Muscle of leg (tissue), 16 donors: Measurements from ENCODE around the gene FAM117A. TPM values are rescaled to one million over a fixed set of nuclear protein-coding genes. Genes with fewer than 3 reads are reported as not detected.

Experiments
- DNase-seq: peaks from one replicate; pipeline ENCODE4 v3.0.0; 2013
- H3K27ac ChIP-seq: one replicate; pipeline ENCODE4 v1.5.1; 2013; ENCODE audit warnings: mild to moderate bottlenecking, low read length, control low read depth
- H3K27me3 ChIP-seq: one replicate; pipeline ENCODE4 v1.6.1; 2013; ENCODE audit warnings: low read length; ENCODE audit not compliant: control insufficient read depth, insufficient read depth
- H3K36me3 ChIP-seq: one replicate; pipeline ENCODE4 v1.6.1; 2013; ENCODE audit warnings: low read length; ENCODE audit not compliant: control insufficient read depth, insufficient read depth
- H3K4me1 ChIP-seq: one replicate; pipeline ENCODE4 v1.6.1; 2013; ENCODE audit warnings: low read length; ENCODE audit not compliant: control insufficient read depth, insufficient read depth
- H3K4me3 ChIP-seq: one replicate; pipeline ENCODE4 v1.5.1; 2013; ENCODE audit warnings: low read length, control low read depth
- H3K9me3 ChIP-seq: replicated peaks from 2 replicates; pipeline ENCODE4 v1.6.1; 2013; ENCODE audit warnings: low read depth, low read length; ENCODE audit not compliant: control insufficient read depth
- WGBS: methylation state at CpG from one replicate; pipeline ENCODE4 v1.1.5; 2013; ENCODE audit warnings: missing lambda C conversion rate; ENCODE audit not compliant: insufficient coverage; 5-methylcytosine and 5-hydroxymethylcytosine counted together
- long read RNA-seq, 11 donors: transcript quantifications; one replicate each; lab custom pipeline, GENCODE V29; 2026
- polyA plus RNA-seq, 8 donors: library from polyadenylated mRNA; unstranded; fragments of 120-200 nt; gene quantifications; one replicate each; pipeline versions ENCODE4 v1.2.1 to v1.2.3, GENCODE V29; 2013; ENCODE audit warnings: inconsistent platforms in 1 of 8, low replicate concordance in 1 of 8; ENCODE audit not compliant: insufficient read length in 8 of 8, insufficient read depth in 1 of 8
- total RNA-seq: library from RNA; stranded (reverse); fragments of 120-200 nt; gene quantifications from one replicate; pipeline ENCODE4 v1.2.4, GENCODE V29; 2013

FAM117A gene
- total RNA-seq (9.8 TPM), polyA plus RNA-seq (10 to 100 TPM; 15.8 to 23.6 (median 17.7) TPM)
- long read RNA-seq, donor 1, partial matches to known transcripts, result 0 of 1 reads
- long read RNA-seq, donor 1, other reads (novel, unspliced or antisense), result 0 of 1 reads
- long read RNA-seq, donor 2, result 0 reads
- long read RNA-seq, donor 3, transcript FAM117A-201 (8 exons, 2,365 nt), result major isoform, 5 of 5 reads
- long read RNA-seq, donor 3, partial matches to known transcripts, result 0 of 5 reads
- long read RNA-seq, donor 3, other reads (novel, unspliced or antisense), result 0 of 5 reads
- long read RNA-seq, donor 4, partial matches to known transcripts, result 0 of 4 reads
- long read RNA-seq, donor 4, other reads (novel, unspliced or antisense), result 0 of 4 reads
- long read RNA-seq, donor 5, transcript FAM117A-201 (8 exons, 2,365 nt), result major isoform, 7 of 7 reads
- long read RNA-seq, donor 5, partial matches to known transcripts, result 0 of 7 reads
- long read RNA-seq, donor 5, other reads (novel, unspliced or antisense), result 0 of 7 reads
- long read RNA-seq, donor 6, transcript FAM117A-201 (8 exons, 2,365 nt), result major isoform, 7 of 8 reads
- long read RNA-seq, donor 6, partial matches to known transcripts, result 0 of 8 reads
- long read RNA-seq, donor 6, other reads (novel, unspliced or antisense), result 0 of 8 reads
- long read RNA-seq, donor 7, partial matches to known transcripts, result 12 of 15 reads
- long read RNA-seq, donor 7, other reads (novel, unspliced or antisense), result 0 of 15 reads
- long read RNA-seq, donor 8, partial matches to known transcripts, result 0 of 2 reads
- long read RNA-seq, donor 8, other reads (novel, unspliced or antisense), result 0 of 2 reads
- long read RNA-seq, donor 9, partial matches to known transcripts, result 0 of 3 reads
- long read RNA-seq, donor 9, other reads (novel, unspliced or antisense), result 0 of 3 reads
- long read RNA-seq, donor 10, transcript FAM117A-201 (8 exons, 2,365 nt), result major isoform, 5 of 16 reads
- long read RNA-seq, donor 10, partial matches to known transcripts, result 11 of 16 reads
- long read RNA-seq, donor 10, other reads (novel, unspliced or antisense), result 0 of 16 reads
- long read RNA-seq, donor 11, partial matches to known transcripts, result 0 of 2 reads
- long read RNA-seq, donor 11, other reads (novel, unspliced or antisense), result 0 of 2 reads

- DNase-seq, result peak; percentile 99
- H3K36me3 ChIP-seq, result peaks cover 4% of the 10 kb centered on the region
- peak within 1 kb of the TSS; percentile 81 for H3K4me3 ChIP-seq
- WGBS, result 0% methylated on average over 26 of the region's 53 CpGs
- no peaks in the 10 kb centered on the region for H3K9me3 ChIP-seq
- H3K27me3 ChIP-seq, result peaks cover 2% of the 10 kb centered on the region
- H3K27ac ChIP-seq, result no peak within 1 kb of the TSS
- peaks cover 18% of the 10 kb centered on the region for H3K4me1 ChIP-seq
Observed at GRCh38 chr17:49763735-49764558, at the start of gene FAM117A. FAM117A (minus strand) TSS chr17:49764131; CDS start chr17:49764087, 44 bp downstream.

- DNase-seq, result no peak
- Histone ChIP-seq H3K9me3 (no peaks in the 10 kb centered on the region), H3K36me3 (peaks cover 44% of the 10 kb centered on the region), H3K27me3 (no peaks in the 10 kb centered on the region), H3K4me1 (no peaks in the 10 kb centered on the region), H3K4me3 (no peak overlapping the region), H3K27ac (no peak overlapping the region)
- WGBS, result 88% methylated on average over 2 of the region's 4 CpGs
Observed at GRCh38 chr17:49809056-49809455, 45.1 kb upstream of the FAM117A start.

- DNase-seq, result no peak
- WGBS, result no CpG with 5 or more reads among the region's 2 CpGs
- Histone ChIP-seq H3K27me3 (no peaks in the 10 kb centered on the region), H3K9me3 (no peaks in the 10 kb centered on the region), H3K4me1 (no peaks in the 10 kb centered on the region), H3K4me3 (no peak overlapping the region), H3K36me3 (peaks cover 59% of the 10 kb centered on the region), H3K27ac (no peak overlapping the region)
Observed at GRCh38 chr17:49798738-49799137, 34.8 kb upstream of the FAM117A start.

- no peak for DNase-seq
- Histone ChIP-seq H3K4me3 (no peak overlapping the region), H3K36me3 (peaks cover 63% of the 10 kb centered on the region), H3K27ac (no peak overlapping the region), H3K4me1 (no peaks in the 10 kb centered on the region), H3K27me3 (no peaks in the 10 kb centered on the region), H3K9me3 (no peaks in the 10 kb centered on the region)
- WGBS, result 96% methylated on average over 8 of the region's 8 CpGs
Observed at GRCh38 chr17:49798182-49798581, 34.3 kb upstream of the FAM117A start.

GRCh38 chr17:49795372-49795771 is 31.4 kb upstream of the FAM117A start:
- H3K4me1 ChIP-seq, result no peaks in the 10 kb centered on the region
- 77% methylated on average over 5 of the region's 5 CpGs for WGBS
- no peak overlapping the region for H3K27ac ChIP-seq
- no peaks in the 10 kb centered on the region for H3K27me3 ChIP-seq
- no peaks in the 10 kb centered on the region for H3K9me3 ChIP-seq
- no peak overlapping the region for H3K4me3 ChIP-seq
- H3K36me3 ChIP-seq, result peaks cover 68% of the 10 kb centered on the region
- no peak for DNase-seq

- peaks cover 7% of the 10 kb centered on the region for H3K4me1 ChIP-seq
- DNase-seq, result no peak
- H3K4me3 ChIP-seq, result no peak overlapping the region
- peaks cover 58% of the 10 kb centered on the region for H3K36me3 ChIP-seq
- 80% methylated on average over 1 of the region's 3 CpGs for WGBS
- no peaks in the 10 kb centered on the region for H3K9me3 ChIP-seq
- no peak overlapping the region for H3K27ac ChIP-seq
- H3K27me3 ChIP-seq, result no peaks in the 10 kb centered on the region
Observed at GRCh38 chr17:49793309-49793708, 29.4 kb upstream of the FAM117A start.

GRCh38 chr17:49789243-49789578 is 25.3 kb upstream of the FAM117A start:
- H3K4me3 ChIP-seq, result peak overlapping the region; percentile 52
- H3K27me3 ChIP-seq, result no peaks in the 10 kb centered on the region
- WGBS, result 2% methylated on average over 13 of the region's 17 CpGs
- H3K9me3 ChIP-seq, result no peaks in the 10 kb centered on the region
- peaks cover 29% of the 10 kb centered on the region for H3K36me3 ChIP-seq
- no peak overlapping the region for H3K27ac ChIP-seq
- DNase-seq, result no peak
- H3K4me1 ChIP-seq, result peaks cover 15% of the 10 kb centered on the region

- Histone ChIP-seq H3K27ac (peak within 1 kb of the TSS; percentile 99), H3K4me3 (peak within 1 kb of the TSS; percentile 96), H3K9me3 (no peaks in the 10 kb centered on the region), H3K36me3 (peaks cover 25% of the 10 kb centered on the region), H3K4me1 (peaks cover 17% of the 10 kb centered on the region), H3K27me3 (no peaks in the 10 kb centered on the region)
- WGBS, result under 1% methylated on average over 53 of the region's 59 CpGs
- DNase-seq, result peak; percentile 100
Observed at GRCh38 chr17:49788478-49789242, 24.7 kb upstream of the FAM117A start, which contains the start of gene KAT7. KAT7 (plus strand) TSS chr17:49788681; CDS start chr17:49788835, 154 bp downstream.
